HFFc6 (cell line): Measurements from ENCODE around the gene PALS2. TPM values are rescaled to one million over a fixed set of nuclear protein-coding genes. Genes with fewer than 3 reads are reported as not detected.

ENCODE experiments used
- DNase-seq: peaks from one replicate; pipeline ENCODE4 v3.0.0-alpha.2; 2018
- H3K27ac Mint-ChIP-seq: 2 replicates; pipeline ENCODE4 v1.8.0; 2020; ENCODE audit warnings: mild to moderate bottlenecking, mixed read lengths
- H3K27me3 Mint-ChIP-seq: 2 replicates; pipeline ENCODE4 v1.8.0; 2021; ENCODE audit warnings: mild to moderate bottlenecking, moderate library complexity, mixed read lengths; ENCODE audit not compliant: insufficient read depth
- H3K36me3 Mint-ChIP-seq: 2 replicates; pipeline ENCODE4 v1.8.0; 2021; ENCODE audit warnings: low read depth, mixed read lengths
- H3K4me1 Mint-ChIP-seq: 2 replicates; pipeline ENCODE4 v1.8.0; 2020; ENCODE audit warnings: low read depth, mixed read lengths
- H3K4me3 Mint-ChIP-seq: 2 replicates; pipeline ENCODE4 v1.8.0; 2020; ENCODE audit warnings: mild to moderate bottlenecking, moderate library complexity, mixed read lengths
- H3K9me3 Mint-ChIP-seq: 2 replicates; pipeline ENCODE4 v1.8.0; 2020; ENCODE audit warnings: mild to moderate bottlenecking, mixed read lengths
- total RNA-seq, 6 experiments: library from RNA; stranded (reverse); fragmentation: NEBNext Ultra II Directional; extraction: Animal tissue kit (Norgen Biotek cat#: 25700); gene quantifications; 2 replicates in 1 of 6; 3 replicates in 5 of 6; pipeline ENCODE4 v1.2.3, GENCODE V29; 2021
- TF ChIP-seq, protein P1 (sequence below): fragments of 200-600 bp; sonication (generic); IDR thresholded peaks from 2 replicates; pipeline ENCODE4 v1.5.0; 2021; ENCODE audit warnings: antibody characterized with exemption, mild to moderate bottlenecking

Gene PALS2
- total RNA-seq, 6 experiments from 2014 or later = 13.8 to 28.5 (median 20.1) TPM

DNA sequence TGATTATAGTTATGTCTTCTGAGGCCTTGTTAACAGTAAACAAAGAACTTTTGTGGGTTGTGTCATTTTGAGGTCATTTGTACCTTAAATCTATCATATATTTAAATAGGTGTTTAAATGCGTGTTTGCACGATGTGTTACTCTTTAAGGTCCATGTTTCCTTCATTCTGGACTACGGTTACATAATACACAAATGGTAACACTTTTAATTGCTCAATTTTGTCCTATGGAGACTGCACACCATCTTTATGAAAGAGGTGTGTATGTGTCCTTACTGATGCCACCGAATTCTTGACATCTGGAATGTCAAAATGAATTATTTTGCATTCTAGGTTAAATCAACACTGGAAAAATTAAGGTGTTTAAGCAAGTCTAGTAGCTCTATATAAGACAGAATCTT, 1.7 kb downstream of the PALS2 start:
- H3K36me3 Mint-ChIP-seq = no peaks in the 10 kb centered on the region
- TF ChIP-seq, protein P1, sequence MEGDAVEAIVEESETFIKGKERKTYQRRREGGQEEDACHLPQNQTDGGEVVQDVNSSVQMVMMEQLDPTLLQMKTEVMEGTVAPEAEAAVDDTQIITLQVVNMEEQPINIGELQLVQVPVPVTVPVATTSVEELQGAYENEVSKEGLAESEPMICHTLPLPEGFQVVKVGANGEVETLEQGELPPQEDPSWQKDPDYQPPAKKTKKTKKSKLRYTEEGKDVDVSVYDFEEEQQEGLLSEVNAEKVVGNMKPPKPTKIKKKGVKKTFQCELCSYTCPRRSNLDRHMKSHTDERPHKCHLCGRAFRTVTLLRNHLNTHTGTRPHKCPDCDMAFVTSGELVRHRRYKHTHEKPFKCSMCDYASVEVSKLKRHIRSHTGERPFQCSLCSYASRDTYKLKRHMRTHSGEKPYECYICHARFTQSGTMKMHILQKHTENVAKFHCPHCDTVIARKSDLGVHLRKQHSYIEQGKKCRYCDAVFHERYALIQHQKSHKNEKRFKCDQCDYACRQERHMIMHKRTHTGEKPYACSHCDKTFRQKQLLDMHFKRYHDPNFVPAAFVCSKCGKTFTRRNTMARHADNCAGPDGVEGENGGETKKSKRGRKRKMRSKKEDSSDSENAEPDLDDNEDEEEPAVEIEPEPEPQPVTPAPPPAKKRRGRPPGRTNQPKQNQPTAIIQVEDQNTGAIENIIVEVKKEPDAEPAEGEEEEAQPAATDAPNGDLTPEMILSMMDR = no peak
- H3K4me1 Mint-ChIP-seq = peaks cover 28% of the 10 kb centered on the region
- H3K9me3 Mint-ChIP-seq = no peaks in the 10 kb centered on the region
- peaks cover 11% of the 10 kb centered on the region for H3K27me3 Mint-ChIP-seq
- H3K4me3 Mint-ChIP-seq = peak overlapping the region; percentile 95
- DNase-seq = no peak
- no peak overlapping the region for H3K27ac Mint-ChIP-seq

DNA sequence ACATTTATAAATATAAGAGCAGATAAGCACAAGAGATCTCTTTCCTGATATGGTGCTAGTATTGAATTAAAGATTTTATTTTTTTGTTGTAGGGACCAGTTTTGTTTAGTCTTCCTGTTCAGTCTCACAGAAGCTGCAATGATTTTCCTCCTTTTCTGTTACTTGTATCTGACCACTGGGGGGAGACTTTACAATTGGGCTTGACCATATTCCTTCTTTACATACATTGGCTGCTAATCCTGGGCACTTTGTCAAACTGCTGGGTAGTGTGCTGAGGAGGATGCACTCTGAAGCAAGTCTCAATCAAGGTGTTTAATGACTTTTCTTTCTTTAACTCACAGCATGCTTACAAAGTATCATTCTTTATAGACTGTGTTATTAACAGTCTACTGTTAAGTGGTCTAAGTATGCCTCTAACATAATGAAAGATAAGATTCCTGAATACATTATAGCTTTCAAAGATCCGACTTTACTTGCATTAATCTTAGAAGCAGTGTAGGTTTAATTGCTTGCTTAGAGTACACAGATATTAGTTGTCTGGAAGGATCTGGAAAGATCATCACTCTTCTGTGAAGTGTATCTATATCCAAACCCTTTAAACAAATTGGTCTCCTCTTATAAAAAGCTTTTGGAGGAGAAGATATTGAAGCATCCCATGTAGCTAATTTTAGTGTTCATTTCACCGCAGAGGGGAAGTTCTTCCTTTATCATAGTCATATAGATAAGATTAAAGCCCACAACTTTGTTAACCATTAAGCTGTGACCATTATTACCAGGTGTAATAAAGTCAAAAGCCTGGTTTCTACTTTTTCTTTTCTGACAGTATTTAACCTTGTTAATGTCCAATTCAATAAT, 3.1 kb downstream of the PALS2 start:
- Mint-ChIP-seq H3K36me3 (no peaks in the 10 kb centered on the region), H3K27ac (0 out of 2 replicates have a peak overlapping the region, but pooled peaks have one; percentile 0), H3K4me1 (peaks cover 40% of the 10 kb centered on the region), H3K9me3 (no peaks in the 10 kb centered on the region), H3K27me3 (peaks cover 2% of the 10 kb centered on the region), H3K4me3 (peak overlapping the region; percentile 7; the same call in 1 of the 2 replicates)
- TF ChIP-seq, protein P1 = peak; percentile 83
- DNase-seq = peak; percentile 75

DNA sequence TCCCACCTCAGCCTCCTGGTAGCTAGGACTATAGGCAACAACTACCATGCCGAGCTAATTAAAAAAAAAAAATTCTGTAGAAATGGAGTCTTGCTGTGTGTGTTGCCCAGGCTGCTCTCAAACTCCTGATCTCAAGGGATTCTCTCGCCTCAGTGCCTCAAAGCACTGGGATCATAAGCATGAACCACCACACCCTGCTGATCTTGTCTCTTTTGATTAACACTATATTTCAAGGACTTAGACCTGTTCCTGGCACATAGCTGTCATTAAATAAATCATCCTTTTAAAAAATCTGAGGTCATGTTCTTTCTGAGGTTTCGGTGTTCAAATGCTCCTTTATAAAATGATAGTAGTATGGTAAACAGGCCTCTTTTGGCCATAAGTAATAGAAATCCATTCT, 4.8 kb downstream of the PALS2 start:
- TF ChIP-seq, protein P1 = no peak
- H3K27ac Mint-ChIP-seq = no peak overlapping the region
- no peaks in the 10 kb centered on the region; the same call in 1 of the 2 replicates for H3K27me3 Mint-ChIP-seq
- no peaks in the 10 kb centered on the region for H3K9me3 Mint-ChIP-seq
- peaks cover 32% of the 10 kb centered on the region for H3K4me1 Mint-ChIP-seq
- H3K36me3 Mint-ChIP-seq = no peaks in the 10 kb centered on the region
- H3K4me3 Mint-ChIP-seq = no peak overlapping the region
- no peak for DNase-seq

DNA sequence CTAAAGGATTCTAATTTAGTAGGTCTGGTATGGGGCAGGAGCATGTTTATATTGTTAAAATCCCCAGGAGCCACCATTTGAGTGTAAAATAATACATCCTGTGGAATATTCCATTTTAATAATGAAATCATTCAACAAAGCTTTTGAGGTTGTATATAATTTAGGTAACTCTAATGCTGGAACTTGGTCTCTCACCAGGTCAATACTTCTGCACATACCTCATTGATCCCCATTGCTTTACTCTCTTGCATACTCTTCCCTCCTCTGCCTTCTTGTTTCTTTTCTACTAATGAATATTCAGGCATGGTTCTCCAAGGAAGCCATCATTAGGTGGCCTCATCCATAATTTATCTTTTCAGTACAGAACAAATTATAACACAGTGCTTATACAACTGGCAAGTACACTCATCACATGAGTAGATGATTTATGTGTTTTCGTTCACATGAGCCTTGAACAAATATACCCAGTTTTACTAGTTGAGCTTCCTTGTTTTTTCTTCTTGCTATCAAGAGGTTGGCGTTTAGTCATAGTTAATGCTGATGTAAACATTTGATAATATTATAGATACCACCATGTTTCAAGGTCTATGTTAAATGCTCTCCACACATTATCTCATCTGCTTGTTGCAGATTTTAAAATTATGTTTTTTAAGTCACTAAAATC, 7.2 kb downstream of the PALS2 start:
- Mint-ChIP-seq H3K27ac (no peak overlapping the region), H3K4me3 (no peak overlapping the region)

DNA sequence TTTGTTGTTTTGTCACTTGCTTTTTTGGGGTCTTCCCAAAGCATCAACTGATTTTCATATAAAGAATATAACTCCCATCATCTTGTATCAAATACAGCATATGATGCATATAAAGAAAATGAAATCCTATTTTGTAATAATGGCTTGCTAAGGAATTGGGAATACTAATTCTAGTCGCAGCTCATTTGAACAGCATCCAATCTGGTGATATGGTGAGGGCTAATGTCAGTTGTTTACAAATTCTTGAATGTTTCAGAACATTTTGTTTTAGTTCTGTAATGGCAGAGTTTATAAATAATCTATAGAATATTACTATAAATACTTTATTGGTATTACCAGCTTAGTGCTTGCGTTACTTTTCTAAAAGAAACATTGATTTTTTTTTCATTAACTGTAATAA, 8.9 kb downstream of the PALS2 start:
- DNase-seq = no peak
- H3K4me1 Mint-ChIP-seq = peaks cover 11% of the 10 kb centered on the region

More for the DNA sequence above, 7.2 kb downstream of the PALS2 start:
- H3K4me1 Mint-ChIP-seq = peaks cover 20% of the 10 kb centered on the region
- TF ChIP-seq, protein P1 = no peak
- no peaks in the 10 kb centered on the region for H3K27me3 Mint-ChIP-seq
- no peaks in the 10 kb centered on the region for H3K36me3 Mint-ChIP-seq
- no peak for DNase-seq
- H3K9me3 Mint-ChIP-seq = no peaks in the 10 kb centered on the region

More for the DNA sequence above, 8.9 kb downstream of the PALS2 start:
- no peak overlapping the region for H3K27ac Mint-ChIP-seq
- H3K9me3 Mint-ChIP-seq = no peaks in the 10 kb centered on the region
- no peaks in the 10 kb centered on the region for H3K27me3 Mint-ChIP-seq
- TF ChIP-seq, protein P1 = no peak
- H3K4me3 Mint-ChIP-seq = no peak overlapping the region
- no peaks in the 10 kb centered on the region for H3K36me3 Mint-ChIP-seq
